NCI-H1105 (cell line): ENCODE results near the gene FFAR2.

Experiments used
- DNase-seq: peaks from one replicate; lab custom pipeline; 2025; lab: John Stamatoyannopoulos, UW

The FFAR2 gene

DNA sequence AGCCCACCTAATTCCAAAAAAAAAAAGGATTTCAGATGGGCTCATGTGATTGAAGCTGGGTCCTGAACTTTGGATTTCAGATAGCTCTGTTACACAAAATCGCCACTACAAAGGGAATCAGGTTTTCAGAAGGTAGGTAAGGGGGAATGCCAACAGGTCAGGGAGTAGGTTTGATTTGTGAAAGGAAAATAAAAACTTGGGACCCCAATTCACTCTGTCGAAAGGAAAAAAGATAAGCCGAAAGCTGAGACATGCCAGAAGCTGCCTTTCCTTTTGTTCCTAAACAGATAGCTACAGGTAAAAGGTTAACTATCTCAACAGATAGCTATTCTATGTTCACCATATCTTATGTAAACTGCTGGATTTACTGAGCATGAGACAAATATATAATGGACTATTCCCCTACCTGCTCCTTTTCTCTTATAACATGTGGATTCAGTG is 38.2 kb downstream of the FFAR2 start:
- no peak for DNase-seq

GRCh38 chr19:35487656-35488182 is 39.7 kb downstream of the FFAR2 start:
- no peak for DNase-seq

DNA sequence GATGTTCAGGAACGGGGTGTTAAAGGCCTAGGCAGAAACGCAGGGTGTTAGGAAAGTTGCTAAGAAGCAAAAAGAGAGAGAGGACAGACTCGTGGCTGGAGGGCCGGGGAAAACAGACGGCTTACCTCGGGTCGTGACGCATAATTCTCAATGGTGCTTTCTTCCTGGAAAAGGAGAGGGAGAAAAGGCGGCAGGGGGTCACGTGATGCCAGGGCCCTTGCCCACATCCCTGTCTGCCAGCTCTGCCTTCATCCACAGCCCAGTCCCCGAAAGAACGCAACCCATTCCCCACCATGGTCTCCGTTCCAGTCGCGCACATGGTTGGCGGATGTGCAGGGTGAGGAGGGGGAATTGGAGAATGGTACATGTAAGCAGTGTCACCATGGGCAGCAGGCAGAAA is 40.6 kb downstream of the FFAR2 start:
- DNase-seq: no peak

GRCh38 chr19:35490364-35490763 is 42.3 kb downstream of the FFAR2 start, which contains the start of gene KRTDAP:
TSS of gene KRTDAP (minus strand) at chr19:35490464. CDS start at chr19:35490442, 22 bp downstream.
- no peak for DNase-seq

- no peak for DNase-seq
These were observed 43.8 kb downstream of the FFAR2 start for GRCh38 chr19:35491836-35492360.

DNA sequence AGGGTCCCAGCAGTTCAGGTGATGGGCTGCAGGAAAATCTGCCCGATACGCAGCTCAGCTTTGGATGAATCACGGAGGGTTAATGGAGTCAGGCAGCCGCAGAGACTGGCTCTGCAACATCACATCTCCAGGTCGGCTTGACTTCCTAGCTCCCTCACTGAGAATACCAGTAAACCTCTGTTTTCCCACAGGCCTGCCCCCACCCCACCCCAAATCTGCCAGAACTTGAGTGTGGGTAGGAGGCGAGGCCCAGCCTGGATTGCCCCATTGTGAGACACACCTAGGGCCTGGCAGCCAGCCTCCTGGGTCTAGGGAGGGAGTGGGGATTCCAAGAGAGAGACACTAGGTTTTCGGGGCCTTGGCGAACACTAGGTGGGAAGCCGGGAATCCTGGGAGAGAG is 45.9 kb downstream of the FFAR2 start:
- DNase-seq: no peak

GRCh38 chr19:35495107-35496064 is 47.3 kb downstream of the FFAR2 start:
- peak; percentile 44 for DNase-seq

GRCh38 chr19:35497406-35497805 is 49.3 kb downstream of the FFAR2 start:
- no peak for DNase-seq

- DNase-seq: no peak
These were observed 50.2 kb downstream of the FFAR2 start for GRCh38 chr19:35498220-35498619.

GRCh38 chr19:35498984-35499527 is 51.0 kb downstream of the FFAR2 start:
- DNase-seq: no peak

DNA sequence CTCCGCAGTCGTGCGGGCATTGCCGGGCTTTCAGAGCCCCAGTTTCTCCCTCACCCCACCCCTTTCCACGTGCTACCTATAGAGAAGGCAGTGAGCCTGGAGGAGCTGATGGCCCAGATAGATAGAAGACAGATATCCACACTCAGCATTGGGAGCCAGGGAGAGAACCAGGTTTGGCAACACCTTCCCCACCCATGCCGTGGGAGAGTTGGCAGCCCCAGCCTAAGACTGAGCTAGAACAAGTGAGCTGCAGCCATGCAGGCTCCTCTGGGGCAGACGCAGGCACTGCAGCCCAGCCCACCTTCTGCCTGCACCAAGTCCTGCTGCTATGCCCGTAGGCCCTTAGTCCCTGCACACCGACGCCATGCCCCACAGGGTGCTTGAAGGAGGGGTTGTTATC is 52.6 kb downstream of the FFAR2 start:
- no peak for DNase-seq
